Measurements from ENCODE around the gene NPFF.
A peak's percentile ranks its signal among the peaks of the same experiment; 100 is the strongest.

Gene NPFF

GRCh38 chr12:53480491-53481442 is 26.5 kb downstream of the NPFF start:
- H3K27me3 ChIP-seq (replicated peaks) = no peaks in the 10 kb centered on the region
- DNase-seq = no peak
- peak overlapping the region; percentile 11 for H3K27ac ChIP-seq
- in situ Hi-C loops (cut with HindIII; ENCODE audit: low pct_ligation_motif_present, low sequenced_read_pairs) = no loop called here
- peaks cover 91% of the 10 kb centered on the region for H3K36me3 ChIP-seq (replicated peaks)
- TF ChIP-seq CTCF (IDR thresholded peaks at IDR 0.05; ENCODE audit: low read depth, low read length, missing control alignments) = no peak
- H3K4me3 ChIP-seq (ENCODE audit: low read depth, low read length) = no peak overlapping the region

GRCh38 chr12:53479331-53479730 is 28.0 kb downstream of the NPFF start:
- in situ Hi-C loops (cut with HindIII; ENCODE audit: low pct_ligation_motif_present, low sequenced_read_pairs) = no loop called here
- no peak for TF ChIP-seq CTCF (IDR thresholded peaks at IDR 0.05; ENCODE audit: low read depth, low read length, missing control alignments)
- H3K4me3 ChIP-seq (ENCODE audit: low read depth, low read length) = no peak overlapping the region
- H3K36me3 ChIP-seq (replicated peaks) = peaks cover 90% of the 10 kb centered on the region
- DNase-seq = no peak
- H3K27ac ChIP-seq = no peak overlapping the region
- H3K27me3 ChIP-seq (replicated peaks) = no peaks in the 10 kb centered on the region

GRCh38 chr12:53478865-53479264 is 28.4 kb downstream of the NPFF start:
- in situ Hi-C loops (cut with HindIII; ENCODE audit: low pct_ligation_motif_present, low sequenced_read_pairs) = no loop called here

GRCh38 chr12:53476769-53477209 is 30.5 kb downstream of the NPFF start:
- in situ Hi-C loops (cut with HindIII; ENCODE audit: low pct_ligation_motif_present, low sequenced_read_pairs) = no loop called here
- DNase-seq = no peak
- TF ChIP-seq CTCF (IDR thresholded peaks at IDR 0.05; ENCODE audit: low read depth, low read length, missing control alignments) = peak; percentile 50
- H3K4me3 ChIP-seq (ENCODE audit: low read depth, low read length) = no peak overlapping the region
- no peaks in the 10 kb centered on the region for H3K27me3 ChIP-seq (replicated peaks)
- no peak overlapping the region for H3K27ac ChIP-seq
- peaks cover 90% of the 10 kb centered on the region for H3K36me3 ChIP-seq (replicated peaks)

More at GRCh38 chr12:53478865-53479264, 28.4 kb downstream of the NPFF start:
- H3K27ac ChIP-seq = no peak overlapping the region
- no peak for TF ChIP-seq CTCF (IDR thresholded peaks at IDR 0.05; ENCODE audit: low read depth, low read length, missing control alignments)
- peaks cover 90% of the 10 kb centered on the region for H3K36me3 ChIP-seq (replicated peaks)
- H3K27me3 ChIP-seq (replicated peaks) = no peaks in the 10 kb centered on the region
- H3K4me3 ChIP-seq (ENCODE audit: low read depth, low read length) = no peak overlapping the region
- DNase-seq = no peak

- no peak overlapping the region for H3K27ac ChIP-seq
- peaks cover 93% of the 10 kb centered on the region for H3K36me3 ChIP-seq (replicated peaks)
- no peak for TF ChIP-seq CTCF (IDR thresholded peaks at IDR 0.05; ENCODE audit: low read depth, low read length, missing control alignments)
- in situ Hi-C loops (cut with HindIII; ENCODE audit: low pct_ligation_motif_present, low sequenced_read_pairs) = no loop called here
- no peak overlapping the region for H3K4me3 ChIP-seq (ENCODE audit: low read depth, low read length)
- no peak for DNase-seq
- H3K27me3 ChIP-seq (replicated peaks) = no peaks in the 10 kb centered on the region
Observed at GRCh38 chr12:53474819-53475218, 32.5 kb downstream of the NPFF start.
